ENCODE measurements around the gene LFNG.

LFNG gene

GRCh38 chr7:2572101-2572842 is 52.7 kb downstream of the LFNG start:
- DNase-seq (ENCODE audit: low spot score), result no peak

- DNase-seq (ENCODE audit: low spot score), result no peak
Measured at GRCh38 chr7:2573761-2574160, 54.2 kb downstream of the LFNG start.

- no peak for DNase-seq (ENCODE audit: low spot score)
Measured at GRCh38 chr7:2575046-2575732, 55.6 kb downstream of the LFNG start.

- no peak for DNase-seq (ENCODE audit: low spot score)
Measured at GRCh38 chr7:2575733-2576340, 56.3 kb downstream of the LFNG start.

GRCh38 chr7:2576742-2577491 is 57.3 kb downstream of the LFNG start:
- no peak for DNase-seq (ENCODE audit: low spot score)
